Hypothalamus (tissue), 51 donors: ENCODE results near the gene GPC6.
"Not testable (repeated sequence)": the region's sequence is repeated elsewhere in the genome, so short reads cannot be mapped to it uniquely, and the experiment has no call there.

ENCODE experiments used
- DNase-seq, 51 donors: peaks; one replicate each; lab custom pipeline; 2025; lab: John Stamatoyannopoulos, UW

GPC6 gene

GRCh38 chr13:94251831-94252608 lies 1025.4 kb downstream of the GPC6 start:
- DNase-seq = no peak

- DNase-seq = no peak
These were observed 1028.1 kb downstream of the GPC6 start for GRCh38 chr13:94254737-94255136.

- no peak for DNase-seq
These were observed 1030.1 kb downstream of the GPC6 start for GRCh38 chr13:94256721-94257120.

GRCh38 chr13:94259984-94260383 lies 1033.4 kb downstream of the GPC6 start:
- no peak for DNase-seq

- no peak for DNase-seq
These were observed 1034.6 kb downstream of the GPC6 start for GRCh38 chr13:94261163-94261562.

- no peak for DNase-seq
These were observed 1036.4 kb downstream of the GPC6 start for GRCh38 chr13:94263038-94263437.

GRCh38 chr13:94267581-94268366 lies 1041.2 kb downstream of the GPC6 start:
- DNase-seq = no peak

GRCh38 chr13:94268661-94269060 lies 1042.1 kb downstream of the GPC6 start:
- DNase-seq = no peak

- no peak for DNase-seq
These were observed 1043.0 kb downstream of the GPC6 start for GRCh38 chr13:94269557-94269956.

GRCh38 chr13:94270556-94270955 lies 1043.9 kb downstream of the GPC6 start:
- no peak for DNase-seq

GRCh38 chr13:94272038-94272437 lies 1045.4 kb downstream of the GPC6 start:
- DNase-seq = no peak

- no peak for DNase-seq
These were observed 1053.7 kb downstream of the GPC6 start for GRCh38 chr13:94280349-94280748.

- DNase-seq = no peak
These were observed 1054.2 kb downstream of the GPC6 start for GRCh38 chr13:94280845-94281244.

GRCh38 chr13:94286581-94286980 lies 1060.0 kb downstream of the GPC6 start:
- DNase-seq = no peak

GRCh38 chr13:94291631-94292322 lies 1065.2 kb downstream of the GPC6 start:
- no peak for DNase-seq

GRCh38 chr13:94292323-94292640 lies 1065.7 kb downstream of the GPC6 start:
- DNase-seq = no peak

- DNase-seq = no peak
These were observed 1069.9 kb downstream of the GPC6 start for GRCh38 chr13:94296471-94296870.

GRCh38 chr13:94298346-94298745 lies 1071.7 kb downstream of the GPC6 start:
- DNase-seq = no peak

GRCh38 chr13:94300401-94300800 lies 1073.8 kb downstream of the GPC6 start:
- no peak for DNase-seq

- no peak for DNase-seq
These were observed 1074.9 kb downstream of the GPC6 start for GRCh38 chr13:94301487-94301886.

- not testable (repeated sequence) for DNase-seq
These were observed 1076.4 kb downstream of the GPC6 start for GRCh38 chr13:94302847-94303565.
